GM21367 (cell line): ENCODE measurements around the gene CAMTA2.
A peak's percentile ranks its signal among the peaks of the same experiment; 100 is the strongest.

ENCODE experiments used
- ATAC-seq: cut with Tn5 transposase; IDR thresholded peaks from one replicate; pipeline ENCODE4 v1.9.1; 2021; ENCODE audit not compliant: unreplicated experiment

The CAMTA2 gene

GRCh38 chr17:4947411-4948165, 39.9 kb downstream of the CAMTA2 start:
- no peak for ATAC-seq

DNA sequence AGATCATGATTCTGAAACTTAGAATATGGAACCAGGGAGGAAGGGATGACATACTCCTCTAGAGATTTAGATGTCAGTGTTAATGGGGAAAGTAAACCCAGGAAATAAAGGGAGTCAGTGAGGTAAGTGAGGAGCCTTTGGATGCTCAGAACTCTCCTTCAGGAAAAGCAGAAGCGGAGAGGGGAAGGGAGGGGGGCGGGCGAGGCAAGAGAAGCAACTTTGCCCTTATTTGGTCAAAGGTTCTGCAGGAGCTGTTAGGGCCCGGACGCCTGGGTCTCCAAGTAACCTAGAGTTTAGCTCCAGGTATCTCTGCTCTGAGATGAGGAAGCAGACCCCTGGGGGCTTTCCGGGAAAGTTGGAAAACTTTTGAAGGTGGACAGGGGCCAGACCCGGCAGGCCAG, 40.5 kb downstream of the CAMTA2 start:
- no peak for ATAC-seq

- ATAC-seq = no peak
These were observed 41.0 kb downstream of the CAMTA2 start for GRCh38 chr17:4946312-4946976.

DNA sequence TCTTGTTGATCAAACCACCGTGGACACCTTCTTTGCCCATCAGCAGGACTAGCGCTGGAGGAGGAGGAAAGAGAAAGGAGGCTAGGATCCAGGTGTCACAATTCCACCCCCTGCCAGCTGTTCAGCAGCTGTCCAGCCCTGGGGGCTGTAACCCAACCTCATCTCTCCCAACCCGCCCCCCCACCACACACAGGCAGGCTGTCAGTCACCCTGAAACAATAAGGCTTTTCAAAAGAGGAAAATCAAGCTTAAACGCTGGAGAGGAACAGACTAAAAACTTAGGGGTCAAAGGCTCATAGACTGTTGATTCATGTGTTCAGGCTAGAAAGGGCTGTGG, 41.6 kb downstream of the CAMTA2 start:
- ATAC-seq = no peak

GRCh38 chr17:4945176-4945943, 42.1 kb downstream of the CAMTA2 start:
- ATAC-seq = no peak

DNA sequence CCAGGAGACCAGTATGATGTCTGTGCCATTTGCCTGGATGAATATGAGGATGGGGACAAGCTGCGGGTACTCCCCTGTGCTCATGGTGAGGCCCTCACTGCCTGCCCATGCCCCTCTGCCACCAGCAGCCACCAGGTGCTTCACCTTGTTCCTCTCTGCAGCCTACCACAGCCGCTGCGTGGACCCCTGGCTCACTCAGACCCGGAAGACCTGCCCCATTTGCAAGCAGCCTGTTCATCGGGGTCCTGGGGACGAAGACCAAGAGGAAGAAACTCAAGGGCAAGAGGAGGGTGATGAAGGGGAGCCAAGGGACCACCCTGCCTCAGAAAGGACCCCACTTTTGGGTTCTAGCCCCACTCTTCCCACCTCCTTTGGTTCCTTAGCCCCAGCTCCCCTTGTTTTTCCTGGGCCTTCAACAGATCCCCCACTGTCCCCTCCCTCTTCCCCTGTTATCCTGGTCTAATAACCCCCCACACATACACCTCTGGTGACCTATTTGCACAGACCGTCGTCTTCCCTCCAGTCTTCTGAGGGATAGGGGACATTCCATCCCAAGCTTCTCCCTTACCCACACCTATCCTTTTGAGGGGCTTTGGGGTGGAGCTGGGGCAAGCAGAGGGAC, 42.8 kb downstream of the CAMTA2 start:
- no peak for ATAC-seq

GRCh38 chr17:4944163-4944553, 43.3 kb downstream of the CAMTA2 start:
- ATAC-seq = no peak

DNA sequence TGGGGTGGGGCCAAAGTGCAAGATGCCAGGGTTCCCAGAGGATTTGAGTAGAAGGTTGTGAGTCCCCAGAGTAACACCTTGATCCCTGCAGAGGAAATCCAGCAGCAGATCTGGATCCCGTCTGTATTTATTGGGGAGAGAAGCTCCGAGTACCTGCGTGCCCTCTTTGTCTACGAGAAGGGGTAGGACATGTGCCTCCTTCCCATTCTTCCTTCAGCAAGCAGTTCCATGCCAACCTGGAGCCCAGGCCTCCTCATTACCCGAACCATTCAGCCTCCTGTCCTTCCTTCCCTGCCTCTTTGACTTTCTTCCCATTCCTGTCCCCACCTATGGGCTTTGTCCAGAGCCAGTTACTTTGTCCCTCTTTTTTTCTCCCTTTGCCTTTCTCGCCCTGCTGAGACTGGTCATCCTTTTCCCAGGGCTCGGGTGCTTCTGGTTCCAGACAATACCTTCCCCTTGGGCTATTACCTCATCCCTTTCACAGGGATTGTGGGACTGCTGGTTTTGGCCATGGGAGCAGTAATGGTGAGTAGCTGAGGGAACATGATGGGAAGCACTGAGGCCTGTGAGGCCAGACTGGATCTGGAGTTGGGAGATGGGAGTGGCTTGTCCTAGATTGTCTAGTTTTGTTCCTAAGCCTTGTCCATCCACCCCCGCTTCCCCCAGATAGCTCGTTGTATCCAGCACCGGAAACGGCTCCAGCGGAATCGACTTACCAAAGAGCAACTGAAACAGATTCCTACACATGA, 44.5 kb downstream of the CAMTA2 start:
- no peak for ATAC-seq

DNA sequence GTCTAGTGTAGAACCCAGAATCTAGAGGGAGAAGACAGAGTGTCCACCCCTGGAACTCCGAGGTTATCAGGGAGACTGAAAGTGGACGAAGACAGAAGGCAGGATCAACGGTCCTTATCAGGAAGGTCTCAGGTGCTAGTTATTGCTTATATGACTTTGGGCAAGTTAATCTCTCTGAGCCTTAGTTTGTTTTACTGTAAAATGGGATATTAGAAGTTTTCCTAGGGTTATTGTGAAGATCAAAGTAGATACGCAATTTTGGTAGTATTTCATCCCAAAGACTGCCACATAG, 46.2 kb downstream of the CAMTA2 start:
- no peak for ATAC-seq

DNA sequence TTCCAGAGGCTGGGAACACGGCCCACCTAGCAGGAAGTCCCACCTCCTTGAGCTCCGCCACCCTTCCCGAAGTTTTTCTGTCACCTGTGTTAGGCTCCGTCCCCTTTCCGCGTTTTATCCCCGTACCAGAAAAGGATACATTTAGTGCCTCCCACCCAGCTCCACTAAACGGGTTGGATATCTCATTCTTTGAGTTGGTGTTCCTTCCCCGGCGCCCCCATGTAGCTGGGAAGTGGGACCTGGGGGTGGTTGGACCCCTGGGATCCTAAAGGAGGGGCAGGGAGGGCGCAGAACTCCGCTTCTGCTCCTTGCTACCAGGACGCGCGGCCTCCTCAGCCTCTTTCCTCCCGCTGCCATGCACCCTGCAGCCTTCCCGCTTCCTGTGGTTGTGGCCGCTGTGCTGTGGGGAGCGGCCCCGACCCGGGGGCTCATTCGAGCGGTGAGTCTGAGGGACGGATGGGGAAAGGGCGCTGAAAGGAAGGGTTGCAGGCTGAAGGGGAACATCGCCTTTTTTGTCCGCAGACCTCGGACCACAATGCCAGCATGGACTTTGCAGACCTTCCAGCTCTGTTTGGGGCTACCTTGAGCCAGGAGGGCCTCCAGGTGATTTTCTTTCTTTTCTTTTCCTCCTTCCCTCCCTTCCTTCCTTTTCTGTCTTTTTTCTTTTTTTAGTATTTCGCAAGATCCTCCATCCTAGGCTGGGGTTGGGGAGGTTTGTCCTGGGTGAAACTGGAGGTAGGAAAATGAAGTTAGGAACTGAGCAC, 46.7 kb downstream of the CAMTA2 start:
- no peak for ATAC-seq

DNA sequence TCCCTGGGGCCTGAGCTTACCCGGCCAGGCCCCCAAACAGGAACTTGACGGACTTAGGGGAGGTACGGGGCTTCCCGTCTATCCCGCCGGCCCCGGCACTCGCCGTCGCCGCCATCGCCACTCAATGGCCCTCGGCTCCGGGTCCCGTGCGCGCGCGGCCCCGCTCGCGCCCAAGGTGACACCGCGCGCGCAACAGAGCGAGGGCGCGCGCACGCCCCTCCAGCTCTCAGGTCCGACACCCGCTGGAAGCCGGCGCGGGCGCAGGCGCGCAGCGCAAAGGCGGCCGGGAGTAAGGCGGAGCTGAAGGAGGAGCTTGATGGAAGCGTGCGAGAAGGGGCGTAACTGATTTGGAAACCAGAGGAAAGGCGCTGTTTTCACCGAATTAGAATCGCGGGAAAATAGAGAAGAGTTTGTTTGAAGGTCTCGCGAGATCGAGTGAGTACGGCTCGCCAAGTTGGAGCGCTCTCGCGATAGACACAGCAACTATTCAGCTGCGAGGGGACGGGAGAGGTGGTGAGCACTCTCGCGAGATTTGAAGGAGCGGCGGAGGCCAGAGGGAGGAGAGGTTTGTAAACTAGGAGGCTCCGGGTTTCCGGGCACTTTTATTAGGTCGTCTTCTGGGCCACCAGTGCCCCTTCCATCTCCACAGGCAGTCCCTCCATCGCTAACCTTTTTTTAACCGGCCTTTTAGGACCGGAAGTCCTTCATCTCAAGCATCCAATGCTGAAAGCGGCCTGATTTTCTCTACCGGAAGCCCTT, 47.5 kb downstream of the CAMTA2 start, which contains the start of the genes RNF167 and SLC25A11:
TSS of gene RNF167 (plus strand) at position 473 of the 759 bp plus-strand sequence. CDS start 642 bp downstream, outside the sequence.
TSS of gene SLC25A11 (minus strand) at position 251 of the 759 bp plus-strand sequence. CDS start at position 115, 136 bp downstream.
- peak; percentile 55 for ATAC-seq

DNA sequence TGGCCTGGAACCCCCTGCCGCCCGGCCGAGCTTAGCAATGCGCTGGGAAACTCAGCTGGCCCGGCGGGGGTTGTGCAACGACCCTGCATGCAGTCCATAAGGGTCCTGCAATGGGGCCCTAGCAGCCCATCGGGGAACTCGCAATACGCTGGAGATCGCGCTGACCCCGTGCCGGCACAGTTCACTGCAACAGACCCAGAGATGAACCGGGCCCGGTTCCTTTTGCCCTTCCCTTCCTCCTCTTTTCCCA, 48.0 kb downstream of the CAMTA2 start:
- ATAC-seq = no peak

DNA sequence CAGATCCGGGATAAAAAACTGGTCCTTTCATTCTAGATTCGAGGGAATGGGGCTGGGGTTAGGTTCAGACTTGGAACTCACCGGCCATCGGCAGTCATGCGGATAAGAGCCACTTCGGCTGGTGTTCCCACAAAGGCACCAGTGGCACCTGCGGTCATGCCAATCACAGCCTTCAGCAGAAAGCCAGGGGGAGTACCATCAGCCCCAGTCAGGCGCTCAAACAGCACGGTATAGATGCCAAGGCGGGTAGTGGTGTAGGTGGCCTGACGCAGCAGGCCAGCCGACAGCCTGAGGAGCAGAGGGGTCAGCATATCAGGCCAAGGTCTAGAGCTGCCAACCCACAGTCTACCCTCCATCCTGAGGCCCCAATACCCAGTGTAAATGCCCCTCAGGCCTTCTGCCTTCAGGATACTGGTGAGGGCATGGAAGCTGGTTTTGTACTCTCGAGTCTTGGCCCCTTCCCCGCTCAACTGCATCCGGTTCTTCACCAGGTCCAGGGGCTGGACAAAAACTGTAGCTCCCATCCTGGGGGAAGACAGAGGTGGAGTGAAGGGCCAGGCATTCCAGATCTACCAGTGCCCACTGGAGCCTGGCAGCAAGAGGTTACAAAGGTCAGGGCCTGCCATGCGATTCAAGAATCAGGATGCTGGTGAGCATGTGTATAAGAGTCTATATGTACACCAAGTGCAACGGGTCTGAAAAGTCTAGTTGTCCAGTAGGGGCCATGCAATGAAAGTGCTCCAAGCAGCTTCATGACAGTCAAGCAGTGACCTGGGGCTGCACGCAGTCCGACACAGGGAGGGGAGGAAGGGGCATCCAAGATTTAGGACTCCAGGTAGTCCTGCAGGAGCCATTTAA, 48.6 kb downstream of the CAMTA2 start:
- ATAC-seq = no peak

DNA sequence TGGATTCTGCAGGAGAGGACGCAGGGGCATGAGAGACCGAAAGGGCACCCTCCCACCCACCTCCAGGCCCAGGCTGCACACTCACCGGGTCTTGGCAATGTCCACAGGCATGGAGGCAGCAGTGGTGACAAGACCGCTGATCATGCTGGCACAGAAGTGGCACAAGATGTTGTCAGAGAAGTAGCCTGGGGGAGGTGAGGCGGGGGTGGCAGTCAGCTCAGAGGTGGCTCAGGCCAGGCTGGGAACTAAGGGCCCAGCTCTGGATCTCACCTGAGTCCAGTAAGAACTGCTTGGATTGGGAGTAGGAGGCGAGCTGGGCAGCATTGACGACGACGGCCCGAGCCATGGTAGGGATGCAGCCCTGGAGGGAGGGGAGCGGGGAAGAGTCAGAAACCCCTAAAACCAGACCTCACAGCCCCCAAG, 49.4 kb downstream of the CAMTA2 start:
- ATAC-seq = no peak

DNA sequence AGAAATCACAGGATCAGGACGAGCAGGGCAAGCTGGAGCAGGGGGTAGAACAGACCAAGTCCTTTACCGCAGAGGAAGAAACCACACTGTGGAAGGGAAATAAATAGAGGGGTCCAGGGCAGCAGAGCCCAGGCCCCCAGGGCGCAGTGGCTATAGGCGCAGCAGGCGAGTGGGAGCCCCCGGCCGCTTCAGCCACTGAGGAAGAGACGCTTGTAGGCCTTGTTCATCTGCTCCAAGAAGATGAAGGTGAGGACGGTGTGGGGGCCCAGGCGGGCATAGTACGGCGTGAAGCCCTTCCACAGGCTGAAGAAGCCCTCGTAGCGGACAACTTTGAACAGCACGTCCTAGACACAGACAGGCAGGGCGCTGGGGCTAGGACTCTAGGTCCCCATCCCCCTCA, 49.9 kb downstream of the CAMTA2 start:
- ATAC-seq = no peak

GRCh38 chr17:4936436-4936835, 51.0 kb downstream of the CAMTA2 start:
- no peak for ATAC-seq

DNA sequence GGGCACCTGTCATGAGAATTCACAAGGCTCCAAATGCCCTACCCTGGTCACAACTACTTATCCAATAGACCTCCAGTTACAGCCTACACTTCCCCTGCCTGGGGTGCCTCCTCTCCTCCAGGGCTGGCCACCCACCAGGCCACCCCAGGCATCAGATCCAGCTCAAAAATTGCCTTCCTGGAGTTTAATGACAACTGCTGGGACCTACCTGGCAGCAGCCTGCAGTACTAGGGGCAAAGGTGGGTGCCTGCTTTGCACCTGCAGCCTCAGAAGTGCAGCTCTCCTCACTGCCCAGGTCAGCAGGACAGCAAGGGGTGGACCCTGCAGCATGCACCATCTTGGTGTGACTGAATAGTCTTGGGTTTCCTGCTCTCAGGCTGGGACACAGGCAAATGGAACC, 51.8 kb downstream of the CAMTA2 start:
- ATAC-seq = no peak

DNA sequence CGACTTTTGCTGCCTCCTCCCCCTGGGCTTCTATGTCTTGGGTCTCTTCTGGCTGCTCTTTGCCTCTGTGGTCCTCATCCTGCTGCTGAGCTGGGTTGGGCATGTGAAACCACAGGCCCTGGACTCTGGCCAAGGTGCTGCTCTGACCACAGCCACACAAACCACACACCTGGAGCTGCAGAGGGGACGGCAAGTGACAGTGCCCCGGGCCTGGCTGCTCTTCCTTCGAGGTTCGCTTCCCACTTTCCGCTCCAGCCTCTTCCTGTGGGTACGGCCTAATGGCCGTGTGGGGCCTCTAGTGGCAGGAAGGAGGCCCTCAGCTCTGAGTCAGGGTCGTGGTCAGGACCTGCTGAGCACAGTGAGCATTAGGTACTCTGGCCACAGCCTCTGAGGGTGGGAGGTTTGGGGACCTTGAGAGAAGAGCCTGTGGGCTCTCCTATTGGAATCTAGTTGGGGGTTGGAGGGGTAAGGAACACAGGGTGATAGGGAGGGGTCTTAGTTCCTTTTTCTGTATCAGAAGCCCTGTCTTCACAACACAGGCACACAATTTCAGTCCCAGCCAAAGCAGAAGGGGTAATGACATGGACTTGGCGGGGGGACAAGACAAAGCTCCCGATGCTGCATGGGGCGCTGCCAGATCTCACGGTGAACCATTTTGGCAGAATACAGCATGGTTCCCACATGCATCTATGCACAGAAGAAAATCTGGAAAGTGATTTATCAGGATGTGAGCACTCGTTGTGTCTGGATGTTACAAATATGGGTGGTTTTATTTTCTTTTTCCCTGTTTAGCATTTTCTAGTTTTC, 53.1 kb downstream of the CAMTA2 start:
- ATAC-seq = no peak
